CD14-positive monocyte (primary cell): ENCODE results near the gene PDE6C. TPM values are rescaled to one million over a fixed set of nuclear protein-coding genes. Genes with fewer than 3 reads are reported as not detected.

Experiments
- DNase-seq, 3 donors: peaks; one replicate each; pipeline ENCODE4 v3.0.0-alpha.2; 2011 to 2022
- H2AFZ ChIP-seq: 2 replicates; pipeline ENCODE4 v1.6.0; 2012; ENCODE audit warnings: mild to moderate bottlenecking, low read depth, low read length, inconsistent platforms; ENCODE audit not compliant: insufficient read depth, poor library complexity, severe bottlenecking
- H3K27ac ChIP-seq, 2 donors: 1 replicate in 1 of 2; 2 replicates in 1 of 2; pipeline ENCODE4 v1.5.1; 2012 to 2013; ENCODE audit warnings: low read length in 2 of 2, control low read depth in 1 of 2, inconsistent platforms in 1 of 2, low read depth in 1 of 2, mild to moderate bottlenecking in 1 of 2
- H3K27me3 ChIP-seq, 2 donors: one replicate each; pipeline versions ENCODE4 v1.6.0 to v1.6.1; 2011 to 2013; ENCODE audit warnings: low read length in 2 of 2; ENCODE audit not compliant: control insufficient read depth in 2 of 2, insufficient read depth in 2 of 2
- H3K36me3 ChIP-seq, 2 donors: replicated peaks in 1 of 2; 1 replicate in 1 of 2; 2 replicates in 1 of 2; pipeline versions ENCODE4 v1.5.1 to v1.6.1; 2012 to 2013; ENCODE audit warnings: low read length in 2 of 2, control low read depth in 1 of 2, inconsistent platforms in 1 of 2, mild to moderate bottlenecking in 1 of 2; ENCODE audit not compliant: insufficient read depth in 2 of 2, control insufficient read depth in 1 of 2
- H3K4me1 ChIP-seq, 2 donors: 1 replicate in 1 of 2; 2 replicates in 1 of 2; pipeline versions ENCODE4 v1.5.1 to v1.6.1; 2012 to 2013; ENCODE audit warnings: low read length in 2 of 2, control low read depth in 1 of 2, inconsistent platforms in 1 of 2, mild to moderate bottlenecking in 1 of 2, moderate library complexity in 1 of 2; ENCODE audit not compliant: insufficient read depth in 2 of 2, control insufficient read depth in 1 of 2
- H3K4me2 ChIP-seq: replicated peaks from 2 replicates; pipeline ENCODE3; 2012; ENCODE audit warnings: low read length, moderate library complexity, mild to moderate bottlenecking; ENCODE audit not compliant: poor library complexity, severe bottlenecking; ENCODE audit errors: extremely low read depth
- H3K4me3 ChIP-seq, 3 experiments: fragments of 200-600 bp in 1 of 3; sonication (generic) in 1 of 3; replicated peaks in 1 of 3; 1 replicate in 2 of 3; 2 replicates in 1 of 3; pipeline ENCODE4 v1.5.1; 2011 to 2013; ENCODE audit warnings: low read length in 3 of 3, mild to moderate bottlenecking in 3 of 3, control low read depth in 2 of 3, low read depth in 2 of 3, inconsistent platforms in 1 of 3, moderate library complexity in 1 of 3
- H3K79me2 ChIP-seq: 2 replicates; pipeline ENCODE4 v1.6.0; 2012; ENCODE audit warnings: mild to moderate bottlenecking, control low read depth, inconsistent platforms, low read length, moderate library complexity; ENCODE audit not compliant: insufficient read depth
- H3K9ac ChIP-seq: 2 replicates; pipeline ENCODE4 v1.6.0; 2017; ENCODE audit warnings: low read length, mild to moderate bottlenecking; ENCODE audit not compliant: insufficient read depth, poor library complexity, severe bottlenecking
- H3K9me3 ChIP-seq, 2 donors: replicated peaks in 1 of 2; 1 replicate in 1 of 2; 2 replicates in 1 of 2; pipeline versions ENCODE4 v1.5.1 to v1.6.1; 2012 to 2013; ENCODE audit warnings: low read length in 2 of 2, control low read depth in 1 of 2; ENCODE audit not compliant: control insufficient read depth in 1 of 2, insufficient read depth in 1 of 2
- H4K20me1 ChIP-seq: 2 replicates; pipeline ENCODE4 v1.6.0; 2012; ENCODE audit warnings: mild to moderate bottlenecking, low read length, control low read depth, moderate library complexity; ENCODE audit not compliant: insufficient read depth
- H3K27ac Mint-ChIP-seq, 7 donors: one replicate each; pipeline ENCODE4 v1.8.0; 2020; ENCODE audit warnings: mild to moderate bottlenecking in 7 of 7, mixed read lengths in 7 of 7, moderate library complexity in 6 of 7, inconsistent platforms in 2 of 7
- H3K27me3 Mint-ChIP-seq, 3 donors: one replicate each; pipeline ENCODE4 v1.8.0; 2021 to 2022; ENCODE audit warnings: low read depth in 3 of 3, mild to moderate bottlenecking in 3 of 3, mixed read lengths in 3 of 3, moderate library complexity in 3 of 3, inconsistent platforms in 1 of 3
- H3K36me3 Mint-ChIP-seq, 2 donors: one replicate each; pipeline ENCODE4 v1.8.0; 2020; ENCODE audit warnings: mixed read lengths in 2 of 2, inconsistent platforms in 1 of 2, mild to moderate bottlenecking in 1 of 2
- H3K4me1 Mint-ChIP-seq: one replicate; pipeline ENCODE4 v1.8.0; 2020; ENCODE audit warnings: mild to moderate bottlenecking, mixed read lengths
- H3K4me3 Mint-ChIP-seq, 2 donors: one replicate each; pipeline ENCODE4 v1.8.0; 2020; ENCODE audit warnings: mild to moderate bottlenecking in 2 of 2, mixed read lengths in 2 of 2, moderate library complexity in 1 of 2
- H3K9me3 Mint-ChIP-seq, 7 donors: one replicate each; pipeline ENCODE4 v1.8.0; 2020 to 2022; ENCODE audit warnings: mixed read lengths in 7 of 7, mild to moderate bottlenecking in 6 of 7, moderate library complexity in 6 of 7, inconsistent platforms in 2 of 7
- CTCF ChIP-seq: fragments of 200-600 bp; IDR thresholded peaks from one replicate; pipeline ENCODE4 v1.8.0; 2022; ENCODE audit warnings: antibody characterized with exemption, mild to moderate bottlenecking
- WGBS: methylation state at CpG from one replicate; pipeline ENCODE4 v1.1.5; 2013; ENCODE audit warnings: missing lambda C conversion rate; ENCODE audit not compliant: insufficient coverage; 5-methylcytosine and 5-hydroxymethylcytosine counted together
- intact Hi-C, 2 donors: fragments of 100-400 bp; cut with micrococcal nuclease; formaldehyde crosslinking; loops; one replicate each; pipeline versions ENCODE4 v1.15.0 to v1.15.1; 2023
- polyA plus RNA-seq, 3 donors: library from polyadenylated mRNA; depleted of rRNA in 1 of 3; unstranded in 2 of 3; stranded (reverse) in 1 of 3; fragments of 300-500 nt in 2 of 3; fragments of >200 nt in 1 of 3; fragmentation: Illumina TruSeq in 2 of 3; gene quantifications; 1 replicate in 2 of 3; 2 replicates in 1 of 3; pipeline ENCODE4 v1.2.3, GENCODE V29; 2012 to 2021

Gene PDE6C
- polyA plus RNA-seq, 3 donors: not detected

GRCh38 chr10:93628858-93629257 is 16.5 kb downstream of the PDE6C start:
- Mint-ChIP-seq H3K27ac (no peak overlapping the region), H3K9me3 (peaks cover 0 to 1% (median 0%) of the 10 kb centered on the region in 7 donors), H3K4me3 (no peak overlapping the region), H3K27me3 (peaks cover 6% of the 10 kb centered on the region in 3 donors), H3K36me3 (no peaks in the 10 kb centered on the region), H3K4me1 (no peaks in the 10 kb centered on the region)
- no peaks in the 10 kb centered on the region for H3K36me3 ChIP-seq
- intact Hi-C loops: no loop called here
- no peak overlapping the region for H3K4me2 ChIP-seq
- no peaks in the 10 kb centered on the region for H3K27me3 ChIP-seq
- DNase-seq: no peak
- H3K9me3 ChIP-seq: no peaks in the 10 kb centered on the region
- WGBS: 100% methylated on average over 3 of the region's 4 CpGs
- H3K79me2 ChIP-seq: no peaks in the 10 kb centered on the region
- H3K4me1 ChIP-seq: no peaks in the 10 kb centered on the region
- H3K4me3 ChIP-seq: no peak overlapping the region
- H3K9ac ChIP-seq: no peak overlapping the region
- H4K20me1 ChIP-seq: no peaks in the 10 kb centered on the region
- no peak for TF ChIP-seq CTCF
- peak overlapping the region; percentile 25 for H2AFZ ChIP-seq
- no peak overlapping the region for H3K27ac ChIP-seq

- Histone ChIP-seq H3K36me3 (no peaks in the 10 kb centered on the region), H3K9me3 (no peaks in the 10 kb centered on the region), H4K20me1 (no peaks in the 10 kb centered on the region), H2AFZ (no peak overlapping the region), H3K27ac (no peak overlapping the region), H3K9ac (no peak overlapping the region), H3K27me3 (no peaks in the 10 kb centered on the region), H3K4me3 (no peak overlapping the region), H3K4me2 (no peak overlapping the region), H3K4me1 (no peaks in the 10 kb centered on the region), H3K79me2 (no peaks in the 10 kb centered on the region)
- TF ChIP-seq CTCF: no peak
- H3K27me3 Mint-ChIP-seq: peaks cover 6% of the 10 kb centered on the region in 3 donors
- H3K36me3 Mint-ChIP-seq: no peaks in the 10 kb centered on the region
- no peaks in the 10 kb centered on the region for H3K4me1 Mint-ChIP-seq
- no peak overlapping the region for H3K27ac Mint-ChIP-seq
- H3K4me3 Mint-ChIP-seq: no peak overlapping the region
- DNase-seq: no peak
- WGBS: 92% methylated on average over 5 of the region's 7 CpGs
- peaks cover 0 to 1% (median 0%) of the 10 kb centered on the region in 7 donors for H3K9me3 Mint-ChIP-seq
- intact Hi-C loops: no loop called here
Observed at GRCh38 chr10:93629647-93630305, 17.4 kb downstream of the PDE6C start.
